Stimulated activated CD4-positive, alpha-beta T cell treated with anti-CD3 and anti-CD28 coated beads, Interleukin-12 subunit alpha, Interleukin-12 subunit beta, amount 100 ng/mL, for 48 hours (primary cell): ENCODE measurements around the gene CNTNAP4.

Experiments
- DNase-seq, 3 donors: peaks; one replicate each; pipeline ENCODE4 v3.0.0-alpha.2; 2020; ENCODE audit warnings: low read depth in 2 of 3, low spot score in 1 of 3

The CNTNAP4 gene

GRCh38 chr16:76574651-76575050 lies 297.4 kb downstream of the CNTNAP4 start:
- no peak for DNase-seq

GRCh38 chr16:76576526-76576925 lies 299.3 kb downstream of the CNTNAP4 start:
- no peak for DNase-seq

- DNase-seq = no peak
These were observed 299.8 kb downstream of the CNTNAP4 start for GRCh38 chr16:76577003-76577402.

- no peak for DNase-seq
These were observed 302.2 kb downstream of the CNTNAP4 start for GRCh38 chr16:76579277-76579922.

GRCh38 chr16:76583466-76583865 lies 306.3 kb downstream of the CNTNAP4 start:
- no peak for DNase-seq

GRCh38 chr16:76583945-76584344 lies 306.7 kb downstream of the CNTNAP4 start:
- no peak for DNase-seq

GRCh38 chr16:76598498-76598897 lies 321.3 kb downstream of the CNTNAP4 start:
- DNase-seq = no peak

GRCh38 chr16:76607317-76607716 lies 330.1 kb downstream of the CNTNAP4 start:
- DNase-seq = no peak
